HG03066 (cell line): Measurements from ENCODE around the gene EEF1AKMT1.
"Not testable (repeated sequence)": the region's sequence is repeated elsewhere in the genome, so short reads cannot be mapped to it uniquely, and the experiment has no call there.

Experiments used
- ATAC-seq: cut with Tn5 transposase; IDR thresholded peaks from one replicate; pipeline ENCODE4 v1.9.1; 2021; ENCODE audit warnings: low read depth; ENCODE audit not compliant: unreplicated experiment

EEF1AKMT1 gene

GRCh38 chr13:20779405-20779804, 5.6 kb upstream of the EEF1AKMT1 start:
- no peak for ATAC-seq

GRCh38 chr13:20778311-20778710, 4.5 kb upstream of the EEF1AKMT1 start:
- ATAC-seq, result no peak

GRCh38 chr13:20776751-20777150, 3.0 kb upstream of the EEF1AKMT1 start:
- no peak for ATAC-seq

GRCh38 chr13:20775961-20776360, 2.2 kb upstream of the EEF1AKMT1 start:
- no peak for ATAC-seq

- no peak for ATAC-seq
Observed at GRCh38 chr13:20774746-20775145, 985 bp upstream of the EEF1AKMT1 start.

- ATAC-seq, result no peak
Observed at GRCh38 chr13:20772401-20773131, 1.2 kb downstream of the EEF1AKMT1 start.

- ATAC-seq, result no peak
Observed at GRCh38 chr13:20769834-20770233, 3.9 kb downstream of the EEF1AKMT1 start.

GRCh38 chr13:20769091-20769490, 4.7 kb downstream of the EEF1AKMT1 start:
- no peak for ATAC-seq

GRCh38 chr13:20767309-20767943, 6.3 kb downstream of the EEF1AKMT1 start:
- ATAC-seq, result no peak

GRCh38 chr13:20760872-20761271, 12.9 kb downstream of the EEF1AKMT1 start:
- ATAC-seq, result no peak

- no peak for ATAC-seq
Observed at GRCh38 chr13:20754009-20754408, 19.8 kb downstream of the EEF1AKMT1 start.

GRCh38 chr13:20749377-20749776, 24.4 kb downstream of the EEF1AKMT1 start:
- no peak for ATAC-seq

GRCh38 chr13:20743830-20744404, 29.8 kb downstream of the EEF1AKMT1 start:
- ATAC-seq, result not testable (repeated sequence)

- no peak for ATAC-seq
Observed at GRCh38 chr13:20740021-20740420, 33.7 kb downstream of the EEF1AKMT1 start.

GRCh38 chr13:20738616-20739015, 35.1 kb downstream of the EEF1AKMT1 start:
- ATAC-seq, result no peak

- ATAC-seq, result no peak
Observed at GRCh38 chr13:20729633-20730585, 43.9 kb downstream of the EEF1AKMT1 start.

GRCh38 chr13:20728579-20729311, 45.0 kb downstream of the EEF1AKMT1 start:
- no peak for ATAC-seq

GRCh38 chr13:20727856-20728255, 45.9 kb downstream of the EEF1AKMT1 start:
- ATAC-seq, result no peak

GRCh38 chr13:20721454-20722357, 52.1 kb downstream of the EEF1AKMT1 start:
- no peak for ATAC-seq
